CD4-positive, alpha-beta T cell (primary cell): ENCODE results near the gene MACC1. TPM values are rescaled to one million over a fixed set of nuclear protein-coding genes. Genes with fewer than 3 reads are reported as not detected.

Experiments
- ATAC-seq: fragments of 200-7000 bp; cut with Tn5 transposase; one replicate; pipeline ENCODE4 v1.10.0; 2022; ENCODE audit warnings: mild to moderate bottlenecking; ENCODE audit not compliant: poor library complexity
- CTCF ChIA-PET: fragments of 350-600 bp; sonication (Branson Sonifier 250); formaldehyde crosslinking; loops from one replicate; lab custom pipeline; 2021; ENCODE audit warnings: antibody characterized with exemption, inconsistent platforms; lab: Charles Lee
- POLR2A ChIA-PET: fragments of 350-600 bp; sonication (Branson Sonifier 250); formaldehyde crosslinking; loops from one replicate; lab custom pipeline; 2021; ENCODE audit warnings: antibody characterized with exemption, inconsistent platforms; lab: Charles Lee
- DNase-seq, 14 experiments: peaks; one replicate each; pipeline ENCODE4 v3.0.0-alpha.2; 2013 to 2020; ENCODE audit warnings: mixed read lengths in 2 of 14
- H3K27ac ChIP-seq, 2 donors: one replicate each; pipeline versions ENCODE4 v1.5.1 to v1.7.0; 2013; ENCODE audit warnings: low read length in 2 of 2, low read depth in 1 of 2, mild to moderate bottlenecking in 1 of 2
- H3K27me3 ChIP-seq, 2 experiments: 1 replicate in 1 of 2; 2 replicates in 1 of 2; pipeline versions ENCODE4 v1.6.1 to v1.7.0; 2013; ENCODE audit warnings: low read length in 2 of 2, control low read depth in 1 of 2, mild to moderate bottlenecking in 1 of 2, moderate library complexity in 1 of 2; ENCODE audit not compliant: insufficient read depth in 2 of 2, control insufficient read depth in 1 of 2
- H3K36me3 ChIP-seq: one replicate; pipeline ENCODE4 v1.6.1; 2013; ENCODE audit warnings: low read length, control low read depth; ENCODE audit not compliant: insufficient read depth
- H3K4me1 ChIP-seq: one replicate; pipeline ENCODE4 v1.6.1; 2013; ENCODE audit warnings: low read length, control low read depth; ENCODE audit not compliant: insufficient read depth
- H3K4me3 ChIP-seq: one replicate; pipeline ENCODE4 v1.5.1; 2013; ENCODE audit warnings: mild to moderate bottlenecking, low read length, moderate library complexity
- H3K9me3 ChIP-seq, 2 experiments: 1 replicate in 1 of 2; 2 replicates in 1 of 2; pipeline versions ENCODE4 v1.6.1 to v1.7.0; 2013; ENCODE audit warnings: low read length in 2 of 2, mild to moderate bottlenecking in 2 of 2, control low read depth in 1 of 2, moderate library complexity in 1 of 2; ENCODE audit not compliant: control insufficient read depth in 1 of 2, insufficient read depth in 1 of 2
- H3K27ac Mint-ChIP-seq: one replicate; pipeline ENCODE4 v1.8.0; 2020; ENCODE audit warnings: mixed read lengths
- H3K27me3 Mint-ChIP-seq: one replicate; pipeline ENCODE4 v1.8.0; 2021; ENCODE audit warnings: mixed read lengths
- H3K36me3 Mint-ChIP-seq: one replicate; pipeline ENCODE4 v1.8.0; 2021; ENCODE audit warnings: low read depth, mixed read lengths
- H3K4me1 Mint-ChIP-seq: one replicate; pipeline ENCODE4 v1.8.0; 2021; ENCODE audit warnings: low read depth, mixed read lengths
- H3K4me3 Mint-ChIP-seq: one replicate; pipeline ENCODE4 v1.8.0; 2020; ENCODE audit warnings: mild to moderate bottlenecking, mixed read lengths
- H3K9me3 Mint-ChIP-seq: one replicate; pipeline ENCODE4 v1.8.0; 2020; ENCODE audit warnings: mixed read lengths
- intact Hi-C, 2 experiments: fragments of 100-400 bp; cut with DNase I in 1 of 2; cut with micrococcal nuclease in 1 of 2; formaldehyde crosslinking; loops; one replicate each; pipeline versions ENCODE4 v1.15.1 to v1.9.0; 2023 to 2025; cut with DNase I, micrococcal nuclease
- total RNA-seq, 174 experiments: library from RNA in 2 of 174; stranded (reverse) in 2 of 174; gene quantifications; one replicate each; pipeline ENCODE4 v1.2.3 and lab custom pipeline; 2021 to 2026
- TF ChIP-seq, protein P1 (sequence below): fragments of 200-600 bp; IDR thresholded peaks from one replicate; pipeline ENCODE4 v1.8.0; 2022; ENCODE audit warnings: antibody characterized with exemption, mild to moderate bottlenecking

Gene MACC1
- total RNA-seq, 2 experiments from 2014 or later = 0.05 to 0.14 TPM

DNA sequence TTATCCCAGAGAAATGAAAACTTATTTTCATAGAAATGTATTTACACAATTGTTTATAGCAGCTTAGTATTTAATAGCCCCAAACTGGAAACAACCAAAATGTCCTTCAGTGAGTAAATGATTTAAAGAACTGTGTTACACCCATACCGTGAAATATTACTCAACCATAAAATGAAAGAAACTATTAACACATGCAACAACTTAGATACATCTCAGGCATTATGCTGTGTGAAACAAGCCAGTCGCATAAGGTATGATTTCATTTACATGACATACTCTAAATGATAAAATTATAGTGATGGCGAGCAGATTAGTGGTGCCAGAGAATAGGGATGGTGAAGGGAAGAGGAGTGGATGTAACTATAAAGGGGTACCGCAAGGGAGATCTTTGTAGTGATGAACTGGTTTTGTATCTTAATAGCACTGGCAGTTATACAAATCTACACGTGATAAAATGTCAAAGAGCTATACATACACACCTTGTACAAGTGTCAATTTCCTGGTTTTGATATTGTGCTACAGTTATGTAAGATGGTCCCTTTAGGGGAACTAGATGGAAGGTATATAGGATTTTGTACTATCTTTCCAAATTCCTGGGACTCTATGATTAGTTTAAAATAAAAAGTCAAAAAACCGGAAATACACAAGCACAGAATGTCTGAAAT is 40.5 kb downstream of the MACC1 start:
- H3K36me3 Mint-ChIP-seq = no peaks in the 10 kb centered on the region
- ATAC-seq = no peak
- TF ChIP-seq, protein P1, sequence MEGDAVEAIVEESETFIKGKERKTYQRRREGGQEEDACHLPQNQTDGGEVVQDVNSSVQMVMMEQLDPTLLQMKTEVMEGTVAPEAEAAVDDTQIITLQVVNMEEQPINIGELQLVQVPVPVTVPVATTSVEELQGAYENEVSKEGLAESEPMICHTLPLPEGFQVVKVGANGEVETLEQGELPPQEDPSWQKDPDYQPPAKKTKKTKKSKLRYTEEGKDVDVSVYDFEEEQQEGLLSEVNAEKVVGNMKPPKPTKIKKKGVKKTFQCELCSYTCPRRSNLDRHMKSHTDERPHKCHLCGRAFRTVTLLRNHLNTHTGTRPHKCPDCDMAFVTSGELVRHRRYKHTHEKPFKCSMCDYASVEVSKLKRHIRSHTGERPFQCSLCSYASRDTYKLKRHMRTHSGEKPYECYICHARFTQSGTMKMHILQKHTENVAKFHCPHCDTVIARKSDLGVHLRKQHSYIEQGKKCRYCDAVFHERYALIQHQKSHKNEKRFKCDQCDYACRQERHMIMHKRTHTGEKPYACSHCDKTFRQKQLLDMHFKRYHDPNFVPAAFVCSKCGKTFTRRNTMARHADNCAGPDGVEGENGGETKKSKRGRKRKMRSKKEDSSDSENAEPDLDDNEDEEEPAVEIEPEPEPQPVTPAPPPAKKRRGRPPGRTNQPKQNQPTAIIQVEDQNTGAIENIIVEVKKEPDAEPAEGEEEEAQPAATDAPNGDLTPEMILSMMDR = no peak
- intact Hi-C loops = no loop called here
- no peaks in the 10 kb centered on the region for H3K27me3 Mint-ChIP-seq
- H3K9me3 ChIP-seq = no peaks in the 10 kb centered on the region
- CTCF ChIA-PET = no interaction called here
- H3K4me1 Mint-ChIP-seq = no peaks in the 10 kb centered on the region
- no peaks in the 10 kb centered on the region for H3K4me1 ChIP-seq
- no peaks in the 10 kb centered on the region for H3K27me3 ChIP-seq
- H3K36me3 ChIP-seq = no peaks in the 10 kb centered on the region
- POLR2A ChIA-PET = no interaction called here
- no peak overlapping the region for H3K27ac Mint-ChIP-seq
- no peak overlapping the region for H3K27ac ChIP-seq
- H3K9me3 Mint-ChIP-seq = no peaks in the 10 kb centered on the region
- DNase-seq = no peak
- H3K4me3 Mint-ChIP-seq = no peak overlapping the region
- H3K4me3 ChIP-seq = no peak overlapping the region

DNA sequence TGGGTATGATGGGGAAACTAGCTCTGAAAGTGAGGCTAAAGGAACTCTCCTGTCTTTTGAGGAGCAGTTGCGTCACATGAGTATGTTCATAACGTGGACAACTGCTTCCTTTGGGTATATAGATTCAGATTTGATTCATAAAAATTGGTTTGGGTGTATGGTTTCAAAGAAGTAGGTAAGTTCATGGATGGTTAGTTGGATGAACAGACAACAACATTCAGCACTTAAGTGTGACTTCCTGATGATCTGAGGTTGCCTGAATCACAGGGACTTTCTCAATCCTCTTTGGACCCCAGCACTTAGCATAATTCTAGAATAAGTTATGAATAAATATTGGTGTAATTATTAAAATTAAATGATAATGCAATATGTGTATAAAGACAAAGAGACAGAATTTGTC is 43.4 kb downstream of the MACC1 start:
- H3K36me3 Mint-ChIP-seq = no peaks in the 10 kb centered on the region
- Histone ChIP-seq H3K27me3 (no peaks in the 10 kb centered on the region), H3K27ac (no peak overlapping the region), H3K36me3 (no peaks in the 10 kb centered on the region), H3K4me1 (no peaks in the 10 kb centered on the region), H3K4me3 (no peak overlapping the region), H3K9me3 (no peaks in the 10 kb centered on the region)
- POLR2A ChIA-PET = no interaction called here
- ATAC-seq (no peak), DNase-seq (no peak)
- TF ChIP-seq, protein P1 = no peak
- no peak overlapping the region for H3K27ac Mint-ChIP-seq
- H3K4me3 Mint-ChIP-seq = no peak overlapping the region
- H3K4me1 Mint-ChIP-seq = no peaks in the 10 kb centered on the region
- H3K27me3 Mint-ChIP-seq = no peaks in the 10 kb centered on the region
- intact Hi-C loops = loop anchor here in 1 of 2 experiments (5.0 kb wide), 1 partner anchor 467 kb away; the partner anchor contains the start of gene POLR1F
- CTCF ChIA-PET = no interaction called here
- H3K9me3 Mint-ChIP-seq = no peaks in the 10 kb centered on the region

DNA sequence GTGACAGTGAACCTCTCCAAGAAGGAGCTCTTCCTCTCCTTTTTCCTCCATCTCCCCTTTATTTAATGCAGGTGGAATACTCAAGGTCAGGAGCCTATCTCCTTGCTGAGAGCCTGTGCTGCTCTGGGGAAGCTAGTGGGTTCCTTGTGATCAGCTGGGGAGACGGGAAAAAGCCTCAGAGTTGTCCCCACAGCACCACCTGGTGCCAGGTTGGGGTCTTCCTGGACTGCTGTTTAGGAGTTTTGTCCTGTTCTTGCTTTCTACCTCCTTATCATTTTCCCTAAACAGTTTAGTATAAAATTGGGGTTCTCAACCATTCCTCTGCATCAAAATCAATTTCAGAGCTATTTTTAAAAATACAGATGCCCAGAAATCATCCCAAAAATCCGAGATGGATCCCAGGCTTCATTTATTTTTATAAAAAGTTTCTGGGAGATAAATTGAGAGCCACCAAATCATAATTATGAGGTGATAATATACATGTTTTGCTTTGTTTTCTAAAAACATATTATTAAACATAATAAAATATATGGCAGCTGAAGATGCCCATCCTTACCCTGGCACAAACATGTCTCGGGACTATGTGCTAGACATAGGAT is 44.3 kb downstream of the MACC1 start:
- DNase-seq (peak in 4 of 14 experiments; percentile 6 to 34 (median 16)), ATAC-seq (no peak)
- H3K4me1 Mint-ChIP-seq = no peaks in the 10 kb centered on the region
- H3K36me3 ChIP-seq = no peaks in the 10 kb centered on the region
- intact Hi-C loops = loop anchor here in 1 of 2 experiments (5.0 kb wide), 1 partner anchor 466 kb away; the partner anchor contains the start of gene POLR1F
- no peaks in the 10 kb centered on the region for H3K9me3 ChIP-seq
- TF ChIP-seq, protein P1 = peak; percentile 12
- H3K27ac ChIP-seq = no peak overlapping the region
- no peaks in the 10 kb centered on the region for H3K27me3 Mint-ChIP-seq
- no peaks in the 10 kb centered on the region for H3K4me1 ChIP-seq
- POLR2A ChIA-PET = no interaction called here
- no peak overlapping the region for H3K4me3 ChIP-seq
- H3K27me3 ChIP-seq = no peaks in the 10 kb centered on the region
- H3K27ac Mint-ChIP-seq = no peak overlapping the region
- H3K36me3 Mint-ChIP-seq = no peaks in the 10 kb centered on the region
- H3K4me3 Mint-ChIP-seq = no peak overlapping the region
- H3K9me3 Mint-ChIP-seq = no peaks in the 10 kb centered on the region
- CTCF ChIA-PET = no interaction called here
